Caco-2 (cell line): ENCODE results near the gene ZNF777. TPM values are rescaled to one million over a fixed set of nuclear protein-coding genes. Genes with fewer than 3 reads are reported as not detected.

Experiments
- BruUV-seq: library from RNA; stranded (reverse); fragments of 400-500 nt; replicated peaks from 2 replicates; lab custom pipeline; 2021; lab: Mats Ljungman, UMichigan
- CTCF ChIA-PET: fragments of 300-600 bp; sonication (Branson Sonifier 250); formaldehyde crosslinking; loops from one replicate; lab custom pipeline; 2022; ENCODE audit warnings: antibody characterized with exemption; lab: Charles Lee
- POLR2A ChIA-PET: fragments of 300-600 bp; sonication (Branson Sonifier 250); formaldehyde crosslinking; loops from one replicate; lab custom pipeline; 2022; ENCODE audit warnings: antibody characterized with exemption; lab: Charles Lee
- DNase-seq, 2 experiments: peaks; one replicate each; pipeline versions ENCODE4 v3.0.0 to v3.0.0-alpha.2; 2020 to 2022
- H3K27me3 ChIP-seq: replicated peaks from 2 replicates; pipeline ENCODE4 v1.6.0; 2011; ENCODE audit warnings: low read length; ENCODE audit not compliant: control insufficient read depth, insufficient read depth
- H3K36me3 ChIP-seq: 2 replicates; pipeline ENCODE4 v1.5.1; 2011; ENCODE audit warnings: low read length; ENCODE audit not compliant: control insufficient read depth, insufficient read depth
- H3K4me1 ChIP-seq: fragments of 250-450 bp; sonication (Bioruptor Pico); 2 replicates; pipeline ENCODE4 v1.5.1; 2020; ENCODE audit warnings: mild to moderate bottlenecking
- H3K4me3 ChIP-seq: 2 replicates; pipeline ENCODE4 v1.5.1; 2011; ENCODE audit warnings: low read depth, mild to moderate bottlenecking, control low read depth, low read length
- H3K9me3 ChIP-seq: fragments of 250-450 bp; sonication (Bioruptor Pico); 2 replicates; pipeline ENCODE4 v1.5.1; 2020; ENCODE audit warnings: mild to moderate bottlenecking, moderate library complexity
- H3K27ac Mint-ChIP-seq: one replicate; pipeline ENCODE4 v1.8.0; 2022; ENCODE audit warnings: mixed read lengths; ENCODE audit not compliant: unreplicated experiment
- H3K27me3 Mint-ChIP-seq: one replicate; pipeline ENCODE4 v1.8.0; 2022; ENCODE audit warnings: mixed read lengths; ENCODE audit not compliant: insufficient read depth, unreplicated experiment
- H3K36me3 Mint-ChIP-seq: one replicate; pipeline ENCODE4 v1.8.0; 2022; ENCODE audit warnings: mild to moderate bottlenecking, mixed read lengths; ENCODE audit not compliant: insufficient read depth, unreplicated experiment
- H3K4me1 Mint-ChIP-seq: one replicate; pipeline ENCODE4 v1.8.0; 2022; ENCODE audit warnings: low read depth, mixed read lengths; ENCODE audit not compliant: unreplicated experiment
- H3K4me3 Mint-ChIP-seq: one replicate; pipeline ENCODE4 v1.8.0; 2022; ENCODE audit warnings: mild to moderate bottlenecking, moderate library complexity, mixed read lengths; ENCODE audit not compliant: unreplicated experiment
- H3K9me3 Mint-ChIP-seq: one replicate; pipeline ENCODE4 v1.8.0; 2022; ENCODE audit warnings: mixed read lengths; ENCODE audit not compliant: unreplicated experiment
- intact Hi-C: fragments of 100-400 bp; cut with micrococcal nuclease; formaldehyde crosslinking; loops from one replicate; pipeline ENCODE4 v1.10.0; 2022; ENCODE audit not compliant: unreplicated experiment
- total RNA-seq: library from RNA; stranded (reverse); gene quantifications from 2 replicates; pipeline ENCODE4 v1.2.3, GENCODE V29; 2022
- TF ChIP-seq, protein P1 (sequence below), 2 experiments: fragments of 200-600 bp in 1 of 2; IDR thresholded peaks; 1 replicate in 1 of 2; 2 replicates in 1 of 2; pipeline versions ENCODE4 v1.5.1 to v1.8.0; 2011 to 2022; ENCODE audit warnings: antibody characterized with exemption in 1 of 2, control low read depth in 1 of 2, inconsistent platforms in 1 of 2, low read depth in 1 of 2, low read length in 1 of 2, mild to moderate bottlenecking in 1 of 2, moderate library complexity in 1 of 2; ENCODE audit not compliant: insufficient read depth in 1 of 2, severe bottlenecking in 1 of 2, unreplicated experiment in 1 of 2

The ZNF777 gene
- total RNA-seq, 1 experiment from 2014 or later, result 22.7 TPM

DNA sequence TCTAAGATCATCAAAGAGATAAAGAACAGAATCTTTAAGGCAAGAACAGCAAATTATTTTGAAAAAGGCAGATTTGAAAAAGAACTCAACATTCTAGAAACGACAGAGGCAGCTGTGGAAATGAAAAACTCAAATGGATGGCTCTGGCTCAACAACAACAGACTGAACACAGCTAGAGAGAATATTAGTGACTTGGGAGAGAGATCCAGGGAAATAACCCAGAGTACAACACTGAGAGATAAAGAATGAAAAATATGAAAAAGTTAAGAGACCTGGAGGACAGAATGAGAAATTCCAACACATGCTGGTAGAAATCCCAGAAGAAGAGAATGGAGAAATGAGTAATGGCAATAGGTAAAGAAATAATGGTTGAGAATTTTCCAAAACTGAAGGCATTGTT is 17.9 kb upstream of the ZNF777 start:
- Mint-ChIP-seq H3K27me3 (no peaks in the 10 kb centered on the region), H3K4me1 (peaks cover 15% of the 10 kb centered on the region), H3K4me3 (no peak overlapping the region), H3K9me3 (peaks cover 16% of the 10 kb centered on the region), H3K27ac (peak overlapping the region; percentile 33), H3K36me3 (peaks cover 54% of the 10 kb centered on the region)
- no peaks in the 10 kb centered on the region for H3K27me3 ChIP-seq
- DNase-seq, result no peak
- POLR2A ChIA-PET, result no interaction called here
- no TSS peak for BruUV-seq
- H3K9me3 ChIP-seq, result 0 out of 2 replicates have a peak, but pooled peaks cover 3% of the 10 kb centered on the region
- CTCF ChIA-PET, result no interaction called here
- TF ChIP-seq, protein P1, sequence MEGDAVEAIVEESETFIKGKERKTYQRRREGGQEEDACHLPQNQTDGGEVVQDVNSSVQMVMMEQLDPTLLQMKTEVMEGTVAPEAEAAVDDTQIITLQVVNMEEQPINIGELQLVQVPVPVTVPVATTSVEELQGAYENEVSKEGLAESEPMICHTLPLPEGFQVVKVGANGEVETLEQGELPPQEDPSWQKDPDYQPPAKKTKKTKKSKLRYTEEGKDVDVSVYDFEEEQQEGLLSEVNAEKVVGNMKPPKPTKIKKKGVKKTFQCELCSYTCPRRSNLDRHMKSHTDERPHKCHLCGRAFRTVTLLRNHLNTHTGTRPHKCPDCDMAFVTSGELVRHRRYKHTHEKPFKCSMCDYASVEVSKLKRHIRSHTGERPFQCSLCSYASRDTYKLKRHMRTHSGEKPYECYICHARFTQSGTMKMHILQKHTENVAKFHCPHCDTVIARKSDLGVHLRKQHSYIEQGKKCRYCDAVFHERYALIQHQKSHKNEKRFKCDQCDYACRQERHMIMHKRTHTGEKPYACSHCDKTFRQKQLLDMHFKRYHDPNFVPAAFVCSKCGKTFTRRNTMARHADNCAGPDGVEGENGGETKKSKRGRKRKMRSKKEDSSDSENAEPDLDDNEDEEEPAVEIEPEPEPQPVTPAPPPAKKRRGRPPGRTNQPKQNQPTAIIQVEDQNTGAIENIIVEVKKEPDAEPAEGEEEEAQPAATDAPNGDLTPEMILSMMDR (IDR thresholded peaks at IDR 0.05; ENCODE audit: insufficient read depth in 1 of 2, low read depth in 1 of 2, low read length in 1 of 2, severe bottlenecking in 1 of 2, unreplicated experiment in 1 of 2), result no peak
- intact Hi-C loops, result no loop called here
- H3K36me3 ChIP-seq, result peaks cover 8% of the 10 kb centered on the region
- no peak overlapping the region for H3K4me3 ChIP-seq
- H3K4me1 ChIP-seq, result no peaks in the 10 kb centered on the region

GRCh38 chr7:149477494-149478443 is 16.9 kb upstream of the ZNF777 start:
- H3K27ac Mint-ChIP-seq, result peak overlapping the region; percentile 33
- POLR2A ChIA-PET, result no interaction called here

DNA sequence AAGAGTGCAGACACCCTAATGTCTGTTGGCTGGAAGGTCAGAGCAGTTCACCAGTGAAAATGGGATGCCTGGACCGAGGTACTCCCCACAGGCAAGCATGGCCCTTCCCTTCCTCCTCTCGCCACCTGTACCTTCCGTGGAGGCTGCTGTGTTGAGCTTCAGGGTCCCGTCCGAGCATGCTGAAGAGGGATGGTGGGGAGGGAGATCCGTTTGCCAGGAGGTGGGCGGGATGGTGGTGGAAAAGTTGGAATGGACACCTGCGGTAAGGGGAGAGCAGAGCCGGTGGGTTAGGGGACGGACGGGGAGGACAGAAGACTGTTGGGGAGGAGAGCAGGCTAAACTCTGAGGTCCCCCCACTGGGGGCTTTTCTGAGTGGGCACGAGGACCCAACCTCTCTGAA is 15.9 kb upstream of the ZNF777 start:
- Histone ChIP-seq H3K4me3 (no peak overlapping the region), H3K27me3 (no peaks in the 10 kb centered on the region), H3K36me3 (peaks cover 8% of the 10 kb centered on the region), H3K4me1 (no peaks in the 10 kb centered on the region), H3K9me3 (0 out of 2 replicates have a peak, but pooled peaks cover 3% of the 10 kb centered on the region)
- no peak overlapping the region for H3K4me3 Mint-ChIP-seq
- ChIA-PET CTCF (interaction anchor here (0.6 kb wide), 1 partner anchor 327 kb away, joined by 3 read pairs; no protein-coding TSS in a partner anchor), POLR2A (no interaction called here)
- intact Hi-C loops, result no loop called here
- TF ChIP-seq, protein P1 (IDR thresholded peaks at IDR 0.05; ENCODE audit: insufficient read depth in 1 of 2, low read depth in 1 of 2, low read length in 1 of 2, severe bottlenecking in 1 of 2, unreplicated experiment in 1 of 2), result no peak
- no peak overlapping the region for H3K27ac Mint-ChIP-seq
- DNase-seq, result no peak
- H3K9me3 Mint-ChIP-seq, result peaks cover 16% of the 10 kb centered on the region
- peaks cover 70% of the 10 kb centered on the region for H3K36me3 Mint-ChIP-seq
- no peaks in the 10 kb centered on the region for H3K27me3 Mint-ChIP-seq
- H3K4me1 Mint-ChIP-seq, result peaks cover 15% of the 10 kb centered on the region
- no TSS peak for BruUV-seq

More at GRCh38 chr7:149477494-149478443, 16.9 kb upstream of the ZNF777 start:
- Mint-ChIP-seq H3K27me3 (no peaks in the 10 kb centered on the region), H3K9me3 (peaks cover 16% of the 10 kb centered on the region), H3K4me3 (no peak overlapping the region), H3K36me3 (peaks cover 63% of the 10 kb centered on the region), H3K4me1 (peaks cover 15% of the 10 kb centered on the region)
- no TSS peak for BruUV-seq
- no peak for DNase-seq
- H3K4me1 ChIP-seq, result no peaks in the 10 kb centered on the region
- CTCF ChIA-PET, result no interaction called here
- H3K4me3 ChIP-seq, result no peak overlapping the region
- H3K36me3 ChIP-seq, result peaks cover 8% of the 10 kb centered on the region
- TF ChIP-seq, protein P1 (IDR thresholded peaks at IDR 0.05; ENCODE audit: insufficient read depth in 1 of 2, low read depth in 1 of 2, low read length in 1 of 2, severe bottlenecking in 1 of 2, unreplicated experiment in 1 of 2), result no peak
- H3K27me3 ChIP-seq, result no peaks in the 10 kb centered on the region
- intact Hi-C loops, result no loop called here
- 0 out of 2 replicates have a peak, but pooled peaks cover 3% of the 10 kb centered on the region for H3K9me3 ChIP-seq
